ENCODE data around the gene FAM151A. TPM values are rescaled to one million over a fixed set of nuclear protein-coding genes. Genes with fewer than 3 reads are reported as not detected.

The FAM151A gene
- total and polyA plus RNA-seq, 7 donors = 0.05 to 0.07 TPM; not detected in 5

DNA sequence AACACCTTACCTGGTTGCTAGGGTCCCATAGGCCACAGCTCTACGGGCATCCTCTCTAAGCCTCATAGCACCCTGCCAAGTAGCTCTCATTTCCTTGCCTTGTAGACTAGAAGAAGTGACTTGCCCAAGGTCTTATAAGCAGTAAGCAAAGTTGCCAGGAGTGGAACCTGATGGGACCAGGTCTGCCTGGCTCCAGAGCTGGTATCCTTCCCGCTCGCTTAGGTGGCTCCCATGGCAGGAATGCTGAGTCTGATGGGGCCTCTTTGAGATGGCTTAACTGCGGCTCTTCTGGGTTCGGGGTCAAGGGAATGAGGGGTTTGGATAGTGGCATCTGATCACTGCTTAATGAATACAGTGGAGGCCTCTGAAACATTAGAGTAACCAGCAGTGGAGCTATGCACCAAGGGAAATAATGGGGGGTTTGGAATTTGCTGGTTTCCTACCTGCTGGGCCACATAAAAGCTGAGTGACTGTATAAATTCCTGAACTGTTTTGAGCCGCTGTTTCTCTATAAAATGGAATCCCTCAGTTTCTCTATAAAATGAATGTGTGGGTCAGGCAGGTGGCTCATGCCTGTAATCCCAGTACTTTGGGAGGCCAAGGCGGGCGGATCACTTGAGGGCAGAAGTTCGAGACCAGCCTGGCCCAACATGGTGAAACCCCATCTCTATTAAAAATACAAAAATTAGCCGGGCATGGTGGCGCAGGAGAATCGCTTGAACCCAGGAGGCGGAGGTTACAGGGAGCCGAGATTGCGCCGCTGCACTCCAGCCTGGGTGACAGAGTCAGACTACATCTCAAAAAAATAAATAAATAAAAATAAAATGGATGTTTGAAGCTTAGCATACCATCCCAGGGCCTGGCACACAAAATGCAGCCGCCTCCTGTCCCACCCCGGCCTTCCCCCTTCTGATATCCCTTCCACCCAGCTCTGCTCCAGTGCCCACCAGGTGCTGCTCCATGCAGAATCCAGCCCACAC is 12.4 kb downstream of the FAM151A start:
- intact Hi-C loops (cut with DNase I) = no loop called here
- TF ChIP-seq, protein P1, sequence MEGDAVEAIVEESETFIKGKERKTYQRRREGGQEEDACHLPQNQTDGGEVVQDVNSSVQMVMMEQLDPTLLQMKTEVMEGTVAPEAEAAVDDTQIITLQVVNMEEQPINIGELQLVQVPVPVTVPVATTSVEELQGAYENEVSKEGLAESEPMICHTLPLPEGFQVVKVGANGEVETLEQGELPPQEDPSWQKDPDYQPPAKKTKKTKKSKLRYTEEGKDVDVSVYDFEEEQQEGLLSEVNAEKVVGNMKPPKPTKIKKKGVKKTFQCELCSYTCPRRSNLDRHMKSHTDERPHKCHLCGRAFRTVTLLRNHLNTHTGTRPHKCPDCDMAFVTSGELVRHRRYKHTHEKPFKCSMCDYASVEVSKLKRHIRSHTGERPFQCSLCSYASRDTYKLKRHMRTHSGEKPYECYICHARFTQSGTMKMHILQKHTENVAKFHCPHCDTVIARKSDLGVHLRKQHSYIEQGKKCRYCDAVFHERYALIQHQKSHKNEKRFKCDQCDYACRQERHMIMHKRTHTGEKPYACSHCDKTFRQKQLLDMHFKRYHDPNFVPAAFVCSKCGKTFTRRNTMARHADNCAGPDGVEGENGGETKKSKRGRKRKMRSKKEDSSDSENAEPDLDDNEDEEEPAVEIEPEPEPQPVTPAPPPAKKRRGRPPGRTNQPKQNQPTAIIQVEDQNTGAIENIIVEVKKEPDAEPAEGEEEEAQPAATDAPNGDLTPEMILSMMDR (IDR thresholded peaks at IDR 0.05) = no peak
- no peak overlapping the region for H3K27ac ChIP-seq
- ATAC-seq (no peak), DNase-seq (no peak)
- peaks cover 0 to 32% of the 10 kb centered on the region in 2 donors for H3K36me3 ChIP-seq (ENCODE audit: insufficient read depth in 1 of 2, low read depth in 1 of 2)
- WGBS, 3 donors = 97 to 98% (median 97%) methylated on average over 18 of the region's 18 CpGs
- no peaks in the 10 kb centered on the region for H3K9me3 ChIP-seq
- no peaks in the 10 kb centered on the region for H3K4me1 ChIP-seq
- H3K27me3 ChIP-seq (ENCODE audit: insufficient read depth in 3 of 3, low read length in 2 of 3) = no peaks in the 10 kb centered on the region
- no peak overlapping the region for H3K4me3 ChIP-seq

DNA sequence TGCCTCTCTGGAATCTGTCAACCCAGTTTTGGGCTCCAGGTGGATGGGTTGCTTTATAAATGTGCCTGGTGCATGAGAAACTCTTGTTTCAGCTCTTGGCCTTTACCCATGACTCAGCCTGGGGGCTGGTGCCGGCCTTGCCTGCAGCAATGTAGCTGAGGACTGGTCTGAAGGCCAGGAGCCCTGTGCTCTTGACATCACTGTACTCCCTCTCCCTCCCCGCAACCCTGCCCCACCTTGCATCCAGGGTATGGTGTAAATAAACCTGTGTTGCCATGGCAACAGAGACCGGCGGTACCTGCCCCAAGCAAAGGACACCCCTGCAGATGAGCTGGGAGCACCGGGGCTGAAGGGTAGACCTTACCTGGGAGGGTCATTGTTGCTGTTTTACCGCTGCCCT is 13.3 kb downstream of the FAM151A start:
- WGBS, 3 donors = 72 to 82% (median 79%) methylated on average over 6 of the region's 6 CpGs
- intact Hi-C loops (cut with DNase I) = no loop called here

DNA sequence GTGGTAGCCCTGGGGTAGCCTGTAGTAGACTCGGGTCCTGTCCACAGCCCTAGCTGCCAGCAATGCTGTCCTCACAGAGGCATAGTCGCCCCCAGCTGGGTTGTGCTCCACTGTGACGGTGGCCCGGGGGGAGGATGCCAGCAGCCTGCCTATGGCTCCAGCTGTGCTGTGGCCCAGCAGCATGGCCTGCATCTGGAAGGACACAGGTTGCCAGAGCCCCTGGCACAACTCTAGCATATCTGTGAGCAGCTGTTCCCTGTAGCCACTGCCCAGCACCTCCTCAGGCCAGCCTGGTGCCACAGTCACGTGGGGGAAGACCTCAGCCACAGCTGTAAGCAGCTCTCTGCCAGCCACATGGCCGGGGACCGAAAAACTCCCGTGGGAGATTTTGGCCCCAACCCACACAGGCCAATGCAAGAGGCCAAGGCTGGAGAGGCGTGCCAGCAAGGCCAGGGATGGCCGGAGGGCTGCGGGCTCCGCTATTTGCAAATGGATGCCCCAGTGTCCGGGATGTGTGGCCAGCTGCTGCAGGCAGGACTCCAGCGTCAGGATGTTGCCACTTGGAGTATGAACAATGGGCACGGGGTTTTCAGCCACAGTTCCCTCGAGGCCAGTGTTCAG is 13.9 kb downstream of the FAM151A start:
- TF ChIP-seq, protein P1 (IDR thresholded peaks at IDR 0.05) = no peak
- H3K27me3 ChIP-seq (ENCODE audit: insufficient read depth in 3 of 3, low read length in 2 of 3) = no peaks in the 10 kb centered on the region
- no peak overlapping the region for H3K27ac ChIP-seq
- 40 to 54% (median 52%) methylated on average over 16 of the region's 16 CpGs for WGBS, 3 donors
- ATAC-seq (peak; percentile 42 to 60 (median 53)), DNase-seq (peak in 1 of 2 donors; percentile 59)
- H3K36me3 ChIP-seq (ENCODE audit: insufficient read depth in 1 of 2, low read depth in 1 of 2) = peaks cover 0 to 46% of the 10 kb centered on the region in 2 donors
- no peak overlapping the region for H3K4me3 ChIP-seq
- H3K4me1 ChIP-seq = no peaks in the 10 kb centered on the region
- no peaks in the 10 kb centered on the region for H3K9me3 ChIP-seq
- intact Hi-C loops (cut with DNase I) = no loop called here

More for the DNA sequence above, 13.3 kb downstream of the FAM151A start:
- Histone ChIP-seq H3K9me3 (no peaks in the 10 kb centered on the region), H3K36me3 (ENCODE audit: insufficient read depth in 1 of 2, low read depth in 1 of 2) (peaks cover 0 to 39% of the 10 kb centered on the region in 2 donors), H3K27ac (no peak overlapping the region), H3K27me3 (ENCODE audit: insufficient read depth in 3 of 3, low read length in 2 of 3) (no peaks in the 10 kb centered on the region), H3K4me3 (no peak overlapping the region), H3K4me1 (no peaks in the 10 kb centered on the region)
- ATAC-seq = no peak
- no peak for DNase-seq
- TF ChIP-seq, protein P1 (IDR thresholded peaks at IDR 0.05) = no peak

DNA sequence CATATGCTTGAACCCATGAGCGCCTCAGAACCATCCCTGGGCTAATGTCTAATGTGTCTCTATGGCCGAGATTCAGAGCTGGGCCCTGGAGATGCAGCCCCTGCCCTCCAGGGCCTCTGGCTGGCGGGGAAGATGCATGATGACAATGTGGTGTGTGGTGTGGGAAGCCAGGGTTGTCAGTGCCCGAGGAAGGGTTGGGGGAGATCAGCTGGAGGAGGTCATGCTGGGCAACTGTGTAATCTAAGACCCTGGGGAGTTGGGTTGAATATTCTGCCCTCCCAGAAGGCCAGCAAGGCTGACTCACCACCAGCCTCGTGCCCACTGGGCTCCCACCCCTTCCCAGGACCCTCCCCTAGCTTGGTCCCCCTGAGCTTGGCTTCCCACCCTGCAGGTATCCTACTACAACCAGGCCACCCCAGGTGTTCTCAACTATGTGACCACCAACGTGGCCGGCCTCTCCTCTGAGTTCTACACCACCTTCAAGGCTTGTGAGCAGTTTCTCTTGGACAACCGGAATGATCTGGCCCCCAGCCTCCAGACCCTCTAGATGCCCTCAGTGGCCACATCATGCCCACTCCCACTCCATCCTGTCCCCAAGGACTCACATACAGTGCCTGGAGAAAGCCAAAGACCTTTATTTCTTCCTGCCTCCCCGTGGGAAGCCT is 14.6 kb downstream of the FAM151A start:
- Histone ChIP-seq H3K9me3 (no peaks in the 10 kb centered on the region), H3K36me3 (ENCODE audit: insufficient read depth in 1 of 2, low read depth in 1 of 2) (peaks cover 0 to 53% of the 10 kb centered on the region in 2 donors), H3K4me1 (no peaks in the 10 kb centered on the region), H3K27me3 (ENCODE audit: insufficient read depth in 3 of 3, low read length in 2 of 3) (no peaks in the 10 kb centered on the region), H3K27ac (no peak overlapping the region), H3K4me3 (no peak overlapping the region)
- no peak for DNase-seq
- TF ChIP-seq, protein P1 (IDR thresholded peaks at IDR 0.05) = no peak
- intact Hi-C loops (cut with DNase I) = no loop called here
- ATAC-seq = no peak
- 71 to 75% (median 73%) methylated on average over 9 of the region's 9 CpGs for WGBS, 3 donors

All from psoas muscle (tissue), 8 donors.